OCI-LY3 (cell line): ENCODE results near the gene ZNF467.

Source experiments
- EZH2phosphoT487 ChIP-seq: fragments of 200-600 bp; shearing (Covaris generic); IDR thresholded peaks from 2 replicates; pipeline ENCODE4 v1.6.1; 2018; ENCODE audit warnings: antibody characterized with exemption, mixed run types, low read depth
- TF ChIP-seq, protein P1 (sequence below): fragments of 200-600, 300-600 bp; sonication (generic); IDR thresholded peaks from 2 replicates; pipeline ENCODE4 v1.5.1; 2014; ENCODE audit warnings: antibody characterized with exemption, low read length, low read depth

DNA sequence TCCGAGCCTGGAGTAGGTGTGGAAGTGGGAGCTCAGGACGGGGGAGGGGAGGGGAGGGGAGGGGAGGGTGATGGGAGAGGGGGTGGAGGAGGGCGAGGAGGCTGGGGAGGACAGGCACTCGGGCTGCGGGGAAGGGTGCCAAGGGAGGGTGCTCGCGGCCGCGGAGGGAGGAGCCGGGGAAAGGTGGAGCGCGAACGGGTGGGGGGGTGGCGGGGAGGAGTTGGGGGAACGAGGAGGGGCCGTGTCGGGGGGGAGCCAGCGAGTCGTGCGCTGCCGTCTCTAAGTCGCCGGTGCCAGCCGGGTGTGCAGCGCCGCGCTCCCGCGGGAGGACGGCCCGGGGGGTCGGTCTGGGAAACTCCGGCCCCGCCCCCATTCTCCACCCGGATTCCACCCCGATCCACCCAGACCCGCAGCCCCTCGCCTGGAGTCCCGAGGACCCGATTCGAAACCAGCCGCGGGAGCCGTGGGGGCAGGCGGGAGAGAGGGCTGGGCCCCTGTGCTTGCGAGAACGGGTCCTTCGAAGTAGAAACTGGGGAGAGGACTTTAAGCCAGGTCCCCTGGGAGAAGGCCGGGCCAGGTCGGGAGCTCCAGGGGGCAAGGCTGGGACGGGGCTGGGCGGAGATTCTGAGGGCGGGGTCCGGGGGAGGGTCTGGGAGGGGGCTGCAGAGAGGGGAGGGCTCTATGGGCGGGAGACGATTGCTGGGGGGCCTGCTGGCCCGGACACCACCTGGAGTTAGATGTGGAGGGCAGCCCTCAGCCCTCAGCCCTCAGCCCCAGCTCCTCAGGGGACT lies at the start of gene ZNF467:
- TF ChIP-seq, protein P1, sequence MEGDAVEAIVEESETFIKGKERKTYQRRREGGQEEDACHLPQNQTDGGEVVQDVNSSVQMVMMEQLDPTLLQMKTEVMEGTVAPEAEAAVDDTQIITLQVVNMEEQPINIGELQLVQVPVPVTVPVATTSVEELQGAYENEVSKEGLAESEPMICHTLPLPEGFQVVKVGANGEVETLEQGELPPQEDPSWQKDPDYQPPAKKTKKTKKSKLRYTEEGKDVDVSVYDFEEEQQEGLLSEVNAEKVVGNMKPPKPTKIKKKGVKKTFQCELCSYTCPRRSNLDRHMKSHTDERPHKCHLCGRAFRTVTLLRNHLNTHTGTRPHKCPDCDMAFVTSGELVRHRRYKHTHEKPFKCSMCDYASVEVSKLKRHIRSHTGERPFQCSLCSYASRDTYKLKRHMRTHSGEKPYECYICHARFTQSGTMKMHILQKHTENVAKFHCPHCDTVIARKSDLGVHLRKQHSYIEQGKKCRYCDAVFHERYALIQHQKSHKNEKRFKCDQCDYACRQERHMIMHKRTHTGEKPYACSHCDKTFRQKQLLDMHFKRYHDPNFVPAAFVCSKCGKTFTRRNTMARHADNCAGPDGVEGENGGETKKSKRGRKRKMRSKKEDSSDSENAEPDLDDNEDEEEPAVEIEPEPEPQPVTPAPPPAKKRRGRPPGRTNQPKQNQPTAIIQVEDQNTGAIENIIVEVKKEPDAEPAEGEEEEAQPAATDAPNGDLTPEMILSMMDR = no peak
- TF ChIP-seq EZH2phosphoT487 = no peak
